ENCODE measurements around the gene NUP210. TPM values are rescaled to one million over a fixed set of nuclear protein-coding genes. Genes with fewer than 3 reads are reported as not detected.

NUP210 gene
- total RNA-seq, 3 donors from 2014 or later (not counting 1 experiment from before 2014, with no cell fraction given): 156 to 194 (median 179) TPM

GRCh38 chr3:13365390-13366379 lies 54.4 kb downstream of the NUP210 start:
- Histone ChIP-seq H3K9me3 (ENCODE audit: control insufficient read depth, insufficient read depth, low read length) (no peaks in the 10 kb centered on the region), H3K27me3 (ENCODE audit: control insufficient read depth, insufficient read depth, low read length) (no peaks in the 10 kb centered on the region), H3K36me3 (ENCODE audit: control insufficient read depth, insufficient read depth, low read length) (peaks cover 76% of the 10 kb centered on the region), H3K4me3 (ENCODE audit: low read length) (no peak overlapping the region), H3K4me1 (ENCODE audit: control insufficient read depth, insufficient read depth, low read length) (no peaks in the 10 kb centered on the region), H3K27ac (ENCODE audit: low read length) (no peak overlapping the region)
- Mint-ChIP-seq H3K4me1 (peaks cover 2 to 21% of the 10 kb centered on the region in 2 donors), H3K9me3 (no peaks in the 10 kb centered on the region), H3K27ac (no peak overlapping the region), H3K27me3 (ENCODE audit: low read depth in 2 of 2) (no peaks in the 10 kb centered on the region), H3K4me3 (no peak overlapping the region), H3K36me3 (peaks cover 18% of the 10 kb centered on the region)
- no peak for TF ChIP-seq CTCF (IDR thresholded peaks at IDR 0.05)
- intact Hi-C loops (cut with micrococcal nuclease): no loop called here
- 95% methylated on average over 24 of the region's 24 CpGs for WGBS (ENCODE audit: insufficient coverage)
- ATAC-seq (no peak), DNase-seq (no peak)

- intact Hi-C loops (cut with micrococcal nuclease): no loop called here
- Mint-ChIP-seq H3K27me3 (ENCODE audit: low read depth in 2 of 2) (no peaks in the 10 kb centered on the region), H3K4me1 (peaks cover 5 to 21% of the 10 kb centered on the region in 2 donors), H3K9me3 (no peaks in the 10 kb centered on the region), H3K4me3 (no peak overlapping the region), H3K27ac (no peak overlapping the region), H3K36me3 (peaks cover 18% of the 10 kb centered on the region)
- Histone ChIP-seq H3K27ac (ENCODE audit: low read length) (no peak overlapping the region), H3K4me1 (ENCODE audit: control insufficient read depth, insufficient read depth, low read length) (no peaks in the 10 kb centered on the region), H3K4me3 (ENCODE audit: low read length) (no peak overlapping the region), H3K9me3 (ENCODE audit: control insufficient read depth, insufficient read depth, low read length) (no peaks in the 10 kb centered on the region), H3K27me3 (ENCODE audit: control insufficient read depth, insufficient read depth, low read length) (no peaks in the 10 kb centered on the region), H3K36me3 (ENCODE audit: control insufficient read depth, insufficient read depth, low read length) (peaks cover 76% of the 10 kb centered on the region)
- no peak for ATAC-seq
- TF ChIP-seq CTCF (IDR thresholded peaks at IDR 0.05): no peak
- WGBS (ENCODE audit: insufficient coverage): 95% methylated on average over 12 of the region's 12 CpGs
- DNase-seq: no peak
Measured at GRCh38 chr3:13364602-13365271, 55.4 kb downstream of the NUP210 start.

GRCh38 chr3:13362551-13362950 lies 57.6 kb downstream of the NUP210 start:
- 96% methylated on average over 8 of the region's 8 CpGs for WGBS (ENCODE audit: insufficient coverage)
- Mint-ChIP-seq H3K27ac (peak overlapping the region; percentile 28 to 34), H3K36me3 (peaks cover 23% of the 10 kb centered on the region), H3K27me3 (ENCODE audit: low read depth in 2 of 2) (no peaks in the 10 kb centered on the region), H3K4me1 (peaks cover 5 to 30% of the 10 kb centered on the region in 2 donors), H3K4me3 (no peak overlapping the region), H3K9me3 (no peaks in the 10 kb centered on the region)
- no peak for ATAC-seq
- no peaks in the 10 kb centered on the region for H3K9me3 ChIP-seq (ENCODE audit: control insufficient read depth, insufficient read depth, low read length)
- intact Hi-C loops (cut with micrococcal nuclease): no loop called here
- DNase-seq: no peak
- H3K4me1 ChIP-seq (ENCODE audit: control insufficient read depth, insufficient read depth, low read length): no peaks in the 10 kb centered on the region
- peaks cover 78% of the 10 kb centered on the region for H3K36me3 ChIP-seq (ENCODE audit: control insufficient read depth, insufficient read depth, low read length)
- no peak for TF ChIP-seq CTCF (IDR thresholded peaks at IDR 0.05)
- no peak overlapping the region for H3K4me3 ChIP-seq (ENCODE audit: low read length)
- no peaks in the 10 kb centered on the region for H3K27me3 ChIP-seq (ENCODE audit: control insufficient read depth, insufficient read depth, low read length)
- no peak overlapping the region for H3K27ac ChIP-seq (ENCODE audit: low read length)

Data from natural killer cell (primary cell).